Keratinocyte (primary cell): Measurements from ENCODE around the gene NOX4.
"Not testable (repeated sequence)": the region's sequence is repeated elsewhere in the genome, so short reads cannot be mapped to it uniquely, and the experiment has no call there.

ENCODE experiments used
- EZH2 ChIP-seq: IDR thresholded peaks from one replicate; pipeline ENCODE4 v1.6.1; 2012; ENCODE audit warnings: inconsistent platforms, mild to moderate bottlenecking, low read length, moderate library complexity
- TF ChIP-seq, protein P1 (sequence below), 3 experiments: IDR thresholded peaks in 1 of 3; conservative IDR thresholded peaks in 1 of 3; optimal IDR thresholded peaks in 1 of 3; 2 replicates in 2 of 3; 3 replicates in 1 of 3; pipeline versions ENCODE3 to v1.5.1; 2011; ENCODE audit warnings: low read length in 3 of 3, mild to moderate bottlenecking in 3 of 3, moderate library complexity in 2 of 3, control low read depth in 1 of 3, inconsistent platforms in 1 of 3; ENCODE audit not compliant: insufficient read depth in 2 of 3; ENCODE audit errors: extremely low read depth in 1 of 3

DNA sequence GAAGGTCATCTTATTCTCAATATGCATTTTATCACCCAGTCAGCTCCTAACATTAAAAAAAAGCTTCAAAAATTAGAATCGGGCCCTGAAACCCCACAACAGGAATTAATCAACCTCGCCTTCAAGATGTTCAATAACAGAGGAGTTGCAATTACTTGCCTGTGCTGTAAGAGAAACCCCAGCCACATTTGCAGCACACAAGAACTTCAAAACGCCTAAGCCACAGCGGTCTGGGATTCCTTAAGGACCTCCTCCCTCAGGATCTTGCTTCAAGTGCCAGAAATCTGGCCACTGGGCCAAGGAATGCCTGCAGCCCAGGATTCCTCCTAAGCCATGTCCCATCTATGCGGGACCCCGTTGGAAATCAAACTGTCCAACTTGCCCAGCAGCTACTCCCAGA is 108.2 kb downstream of the NOX4 start:
- TF ChIP-seq, protein P1, sequence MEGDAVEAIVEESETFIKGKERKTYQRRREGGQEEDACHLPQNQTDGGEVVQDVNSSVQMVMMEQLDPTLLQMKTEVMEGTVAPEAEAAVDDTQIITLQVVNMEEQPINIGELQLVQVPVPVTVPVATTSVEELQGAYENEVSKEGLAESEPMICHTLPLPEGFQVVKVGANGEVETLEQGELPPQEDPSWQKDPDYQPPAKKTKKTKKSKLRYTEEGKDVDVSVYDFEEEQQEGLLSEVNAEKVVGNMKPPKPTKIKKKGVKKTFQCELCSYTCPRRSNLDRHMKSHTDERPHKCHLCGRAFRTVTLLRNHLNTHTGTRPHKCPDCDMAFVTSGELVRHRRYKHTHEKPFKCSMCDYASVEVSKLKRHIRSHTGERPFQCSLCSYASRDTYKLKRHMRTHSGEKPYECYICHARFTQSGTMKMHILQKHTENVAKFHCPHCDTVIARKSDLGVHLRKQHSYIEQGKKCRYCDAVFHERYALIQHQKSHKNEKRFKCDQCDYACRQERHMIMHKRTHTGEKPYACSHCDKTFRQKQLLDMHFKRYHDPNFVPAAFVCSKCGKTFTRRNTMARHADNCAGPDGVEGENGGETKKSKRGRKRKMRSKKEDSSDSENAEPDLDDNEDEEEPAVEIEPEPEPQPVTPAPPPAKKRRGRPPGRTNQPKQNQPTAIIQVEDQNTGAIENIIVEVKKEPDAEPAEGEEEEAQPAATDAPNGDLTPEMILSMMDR (optimal IDR thresholded peaks at IDR 0.05 in 1 of 3, IDR thresholded peaks at IDR 0.05 in 1 of 3, conservative IDR thresholded peaks at IDR 0.05 in 1 of 3; ENCODE audit: extremely low read depth in 1 of 3, insufficient read depth in 2 of 3, low read length in 3 of 3): not testable (repeated sequence)
- TF ChIP-seq EZH2: not testable (repeated sequence)
